COLO829 (cell line): ENCODE measurements around the gene ART5.

Experiments used
- DNase-seq: peaks from one replicate; pipeline ENCODE4 v3.0.0; 2012; ENCODE audit warnings: low spot score

The ART5 gene, protein sequence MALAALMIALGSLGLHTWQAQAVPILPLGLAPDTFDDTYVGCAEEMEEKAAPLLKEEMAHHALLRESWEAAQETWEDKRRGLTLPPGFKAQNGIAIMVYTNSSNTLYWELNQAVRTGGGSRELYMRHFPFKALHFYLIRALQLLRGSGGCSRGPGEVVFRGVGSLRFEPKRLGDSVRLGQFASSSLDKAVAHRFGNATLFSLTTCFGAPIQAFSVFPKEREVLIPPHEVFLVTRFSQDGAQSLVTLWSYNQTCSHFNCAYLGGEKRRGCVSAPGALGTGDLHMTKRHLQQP

DNA sequence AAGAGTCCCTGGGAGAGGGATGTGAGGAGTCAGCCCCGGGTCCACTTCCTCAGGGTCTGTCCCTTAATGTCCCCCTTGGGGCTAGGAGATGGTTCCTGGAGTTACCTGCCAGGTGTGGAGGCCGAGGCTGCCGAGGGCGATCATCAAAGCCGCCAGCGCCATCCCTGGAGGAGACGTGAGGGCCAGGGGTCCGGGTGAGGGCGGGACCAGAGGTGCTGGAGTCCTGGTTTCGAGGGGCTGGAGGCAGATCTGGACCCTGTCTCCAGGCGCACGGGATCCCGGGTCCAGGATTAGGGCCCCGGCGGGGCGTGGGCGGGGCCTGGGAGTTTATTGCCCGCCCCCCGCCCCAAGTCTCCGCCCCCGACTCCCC lies at the start of gene ART5:
ART5 (minus strand) TSS at position 292 of the 370 bp plus-strand sequence; CDS start at position 162, 130 bp downstream.
- DNase-seq = no peak

DNA sequence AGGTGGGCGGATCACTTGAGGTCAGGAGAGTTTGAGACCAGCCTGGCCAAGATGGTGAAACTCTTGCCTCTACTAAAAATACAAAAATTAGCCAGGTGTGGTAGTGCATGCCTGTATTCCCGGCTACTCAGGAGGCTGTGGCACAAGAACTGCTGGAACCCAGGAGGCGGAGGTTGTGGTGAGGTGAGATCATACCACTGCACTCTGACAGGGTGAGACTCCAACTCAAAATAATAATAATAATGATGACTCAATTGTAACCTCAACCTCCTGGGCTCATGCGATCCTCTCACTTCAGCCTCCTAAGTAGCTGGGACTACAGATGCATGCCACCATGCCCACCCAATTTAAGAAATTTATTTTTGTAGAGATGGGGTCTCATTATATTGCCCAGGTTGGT lies 45.0 kb upstream of the ART5 start:
- DNase-seq = no peak

DNA sequence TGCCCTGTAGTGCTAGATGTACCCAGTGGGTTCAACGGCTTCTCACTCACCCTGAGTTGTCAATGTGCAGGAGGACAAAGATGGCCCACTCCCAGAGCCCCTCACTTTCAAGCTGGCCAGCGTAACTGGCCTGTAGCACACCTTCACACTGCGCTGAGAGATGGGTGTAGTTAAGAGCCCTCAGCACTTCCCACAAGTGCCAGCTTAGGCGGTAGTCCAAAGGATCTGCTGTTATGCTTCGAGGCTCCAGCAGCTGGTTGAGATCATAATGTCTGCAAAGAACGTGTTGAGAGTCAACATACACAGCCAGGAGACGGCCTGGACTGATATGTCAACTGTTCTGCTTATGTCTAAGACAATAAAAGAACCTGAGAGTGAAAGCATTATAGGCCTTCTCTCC lies 44.1 kb upstream of the ART5 start:
- no peak for DNase-seq

DNA sequence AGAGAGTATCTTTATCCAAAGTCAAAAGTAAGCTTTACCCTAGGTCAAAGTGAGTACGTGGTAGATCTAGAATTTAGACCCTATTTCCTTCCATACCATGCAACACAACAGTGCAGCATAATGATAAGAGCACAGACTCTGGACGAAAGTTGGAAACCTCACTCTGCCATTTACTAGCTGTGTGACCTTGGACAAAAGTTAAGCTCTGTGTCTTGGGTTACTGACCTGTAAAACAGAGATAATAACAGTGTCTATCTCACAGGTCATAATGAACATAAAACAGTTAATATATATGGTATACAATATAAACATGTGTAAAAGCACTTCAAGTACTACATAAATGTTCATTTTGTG lies 43.0 kb upstream of the ART5 start:
- DNase-seq = no peak

DNA sequence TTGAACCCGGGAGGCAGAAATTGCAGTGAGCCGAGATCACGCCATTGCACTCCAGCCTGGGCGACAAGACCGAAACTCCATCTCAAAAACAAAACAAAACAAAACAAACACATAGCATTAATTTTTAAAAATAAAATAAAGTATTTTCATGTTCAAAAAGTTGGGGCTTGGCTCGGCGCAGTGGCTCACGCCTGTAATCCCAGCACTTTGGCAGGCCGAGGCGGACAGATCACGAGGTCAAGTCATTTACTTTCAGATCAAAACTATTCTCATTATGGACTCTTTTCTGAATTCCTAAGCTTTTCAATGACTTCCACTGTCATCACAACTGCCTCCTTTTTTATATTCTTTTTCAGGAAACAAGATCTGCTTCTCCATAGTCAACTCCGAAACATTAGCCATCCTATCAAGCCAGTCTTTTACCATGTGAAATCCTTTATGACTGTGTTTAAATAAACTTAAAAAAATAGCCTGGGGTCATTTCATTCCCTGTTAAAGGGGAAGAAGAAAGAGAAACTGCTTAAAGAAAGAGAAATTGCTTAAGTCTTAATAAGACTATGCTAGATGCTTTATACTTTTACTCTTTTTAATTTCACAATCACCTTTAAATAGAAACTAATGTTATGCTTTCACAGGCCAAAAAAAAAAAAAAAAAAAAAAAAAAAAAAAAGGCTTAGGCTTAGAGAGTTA lies 42.5 kb upstream of the ART5 start:
- DNase-seq = peak; percentile 93

DNA sequence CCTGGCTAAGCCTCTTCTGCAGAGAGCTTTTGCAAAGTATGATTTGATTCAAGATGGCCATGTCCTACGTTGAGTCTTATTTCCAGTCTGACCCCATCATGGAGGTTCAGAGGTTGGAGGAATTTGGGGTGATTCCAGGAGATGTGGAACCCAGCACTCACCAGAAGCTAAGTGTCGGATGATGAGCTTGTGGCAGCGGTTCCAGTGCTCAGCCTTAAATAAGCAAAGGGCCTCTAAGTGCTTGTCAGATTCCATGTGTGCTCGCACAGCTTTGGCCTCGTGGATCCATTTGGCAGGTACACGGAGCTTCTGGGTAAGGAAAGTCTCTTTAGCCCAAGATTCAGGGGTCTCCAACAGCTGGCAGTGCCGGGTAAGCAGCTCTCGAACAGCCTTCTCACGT lies 41.2 kb upstream of the ART5 start:
- no peak for DNase-seq

DNA sequence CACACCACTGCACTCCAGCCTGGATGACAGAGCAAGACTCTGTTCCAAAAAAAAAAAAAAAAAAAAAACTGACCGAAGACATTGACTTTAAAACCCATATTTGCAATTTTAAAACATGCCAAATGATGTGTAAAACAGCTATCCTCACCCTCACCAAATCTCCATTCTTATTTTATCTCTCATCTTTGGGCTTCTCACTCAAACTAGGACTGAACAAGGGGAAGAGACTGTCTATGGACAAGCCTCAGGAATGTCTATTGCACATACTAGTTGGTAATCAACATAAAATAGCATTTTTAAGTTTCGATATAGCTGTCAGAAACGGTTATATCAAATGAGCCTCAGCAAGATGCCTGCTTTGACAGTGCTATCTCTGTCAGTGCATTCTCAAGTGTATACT lies 37.3 kb upstream of the ART5 start:
- no peak for DNase-seq

DNA sequence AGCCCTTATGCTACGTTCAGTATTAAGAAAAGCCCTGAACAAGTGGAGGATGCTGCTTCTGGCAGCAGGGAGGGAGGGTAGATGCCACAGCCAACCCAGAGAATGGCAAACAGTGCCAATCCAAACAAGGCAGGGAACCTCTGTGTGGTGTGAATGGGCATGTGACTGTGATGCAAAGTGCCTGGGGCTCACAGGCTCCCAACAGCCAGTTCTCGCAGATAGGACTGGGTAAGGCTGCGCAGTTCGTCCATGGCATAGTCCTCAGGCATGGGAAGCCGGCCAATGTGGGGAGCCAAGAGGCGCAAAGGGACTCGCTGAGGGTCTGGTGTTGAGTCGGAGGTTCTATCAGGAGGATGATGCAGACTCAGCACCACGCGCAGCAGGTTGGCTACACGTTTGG lies 34.2 kb upstream of the ART5 start:
- DNase-seq = no peak

DNA sequence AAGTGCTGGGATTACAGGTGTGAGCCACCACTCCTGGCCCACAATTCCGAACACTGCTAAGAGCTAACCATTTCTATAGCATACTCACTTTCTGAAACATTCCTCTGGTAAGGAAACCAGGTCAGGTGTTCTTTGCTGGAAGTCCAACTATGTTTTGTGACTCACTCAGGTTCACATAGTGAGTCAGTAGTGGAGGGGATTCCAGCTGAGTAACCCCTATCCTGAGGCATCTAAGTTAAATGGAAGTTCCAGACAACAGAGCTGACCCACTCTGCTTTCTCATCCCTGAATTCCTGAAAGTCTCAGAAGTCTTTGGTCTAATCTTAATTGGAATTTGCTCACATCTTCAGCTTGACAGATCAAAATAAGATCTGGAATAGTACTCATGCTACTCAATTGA lies 32.4 kb upstream of the ART5 start:
- no peak for DNase-seq

DNA sequence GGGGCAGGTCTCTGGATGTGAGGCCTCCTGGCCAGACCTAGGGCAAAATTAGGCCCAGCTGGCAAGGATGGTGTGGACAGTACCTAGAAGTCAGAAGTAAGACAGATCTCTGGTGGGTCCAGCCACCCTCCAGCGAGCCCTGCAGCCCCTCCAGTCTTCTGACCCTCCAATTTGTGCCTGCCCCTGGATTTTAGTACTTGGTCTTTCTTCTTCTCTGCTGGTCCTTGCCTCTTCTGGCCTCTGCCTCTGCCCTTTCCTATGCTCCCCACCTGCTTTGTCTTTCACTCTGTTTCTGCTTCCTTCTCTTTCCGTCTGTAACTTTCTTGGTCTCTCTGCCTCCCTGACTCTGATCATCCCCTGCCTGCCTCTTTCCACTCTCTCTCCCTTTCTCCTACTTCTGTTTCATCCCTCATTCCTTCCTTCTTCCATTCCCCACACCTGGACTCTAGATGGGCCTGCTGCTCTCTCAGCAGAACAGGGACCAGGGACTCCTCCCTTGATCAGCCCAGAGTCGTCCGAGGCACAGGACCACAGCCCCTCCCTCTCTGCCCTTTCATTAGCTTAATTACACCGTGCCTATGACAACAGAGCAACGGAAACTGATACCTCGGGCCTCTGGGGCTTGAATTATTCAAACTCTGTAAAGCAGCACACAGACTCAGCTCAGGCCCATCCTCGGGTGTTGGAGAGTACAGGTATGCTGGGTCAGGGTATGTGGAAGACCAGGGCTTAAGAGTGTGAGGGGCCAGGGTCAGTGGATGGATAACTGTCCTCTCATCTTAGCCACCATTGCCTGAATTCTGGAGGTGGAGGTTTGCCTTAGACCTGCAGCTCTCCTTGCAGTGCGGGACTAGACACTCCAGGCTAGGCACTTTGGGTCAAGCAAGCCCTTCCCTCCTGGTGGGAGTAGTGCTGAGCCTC lies 29.8 kb upstream of the ART5 start, which contains the start of gene CHRNA10:
CHRNA10 (minus strand) TSS at position 51 of the 921 bp plus-strand sequence. CDS start 72 bp downstream, outside the sequence.
- DNase-seq = no peak

DNA sequence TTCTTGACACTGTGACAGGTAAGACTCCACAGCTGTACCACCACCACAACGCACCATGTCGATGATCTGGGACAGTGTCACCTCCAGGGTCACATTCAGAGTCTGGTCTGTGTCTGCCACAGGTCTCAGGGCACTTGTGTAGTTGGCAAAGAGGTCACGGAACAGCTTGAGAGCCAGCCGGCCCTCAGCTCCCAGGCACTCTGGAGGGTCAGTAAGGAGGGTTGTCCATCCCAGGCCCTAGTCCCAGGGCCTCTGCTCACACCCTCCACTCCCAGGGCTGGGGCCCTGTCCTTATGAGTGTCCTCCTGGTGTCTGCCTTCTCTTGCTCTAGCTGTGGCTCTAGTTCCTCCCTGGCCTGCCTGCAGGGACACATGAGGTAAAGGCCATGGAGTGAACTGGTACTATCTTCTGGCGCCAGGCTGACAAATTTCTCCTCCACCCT lies 28.0 kb upstream of the ART5 start:
- DNase-seq = no peak

DNA sequence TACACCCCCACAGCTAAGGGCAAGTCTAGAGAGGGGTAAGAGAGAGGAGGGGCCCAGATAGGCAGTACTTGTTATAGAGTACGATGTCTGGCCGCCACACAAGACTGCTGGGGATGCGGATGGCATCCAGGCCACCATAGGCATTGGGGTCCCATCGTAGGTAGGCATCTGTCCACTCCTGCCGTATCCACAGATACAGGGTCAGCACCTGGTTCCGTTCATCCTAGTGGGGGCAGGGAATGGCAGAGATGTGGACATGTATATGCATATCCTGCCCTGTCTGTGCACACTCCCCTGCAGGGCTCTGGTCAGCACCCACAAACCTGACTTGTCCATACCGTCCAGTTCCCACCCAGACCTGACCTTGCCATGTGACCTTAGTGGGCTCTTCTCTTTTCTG lies 27.3 kb upstream of the ART5 start:
- no peak for DNase-seq

DNA sequence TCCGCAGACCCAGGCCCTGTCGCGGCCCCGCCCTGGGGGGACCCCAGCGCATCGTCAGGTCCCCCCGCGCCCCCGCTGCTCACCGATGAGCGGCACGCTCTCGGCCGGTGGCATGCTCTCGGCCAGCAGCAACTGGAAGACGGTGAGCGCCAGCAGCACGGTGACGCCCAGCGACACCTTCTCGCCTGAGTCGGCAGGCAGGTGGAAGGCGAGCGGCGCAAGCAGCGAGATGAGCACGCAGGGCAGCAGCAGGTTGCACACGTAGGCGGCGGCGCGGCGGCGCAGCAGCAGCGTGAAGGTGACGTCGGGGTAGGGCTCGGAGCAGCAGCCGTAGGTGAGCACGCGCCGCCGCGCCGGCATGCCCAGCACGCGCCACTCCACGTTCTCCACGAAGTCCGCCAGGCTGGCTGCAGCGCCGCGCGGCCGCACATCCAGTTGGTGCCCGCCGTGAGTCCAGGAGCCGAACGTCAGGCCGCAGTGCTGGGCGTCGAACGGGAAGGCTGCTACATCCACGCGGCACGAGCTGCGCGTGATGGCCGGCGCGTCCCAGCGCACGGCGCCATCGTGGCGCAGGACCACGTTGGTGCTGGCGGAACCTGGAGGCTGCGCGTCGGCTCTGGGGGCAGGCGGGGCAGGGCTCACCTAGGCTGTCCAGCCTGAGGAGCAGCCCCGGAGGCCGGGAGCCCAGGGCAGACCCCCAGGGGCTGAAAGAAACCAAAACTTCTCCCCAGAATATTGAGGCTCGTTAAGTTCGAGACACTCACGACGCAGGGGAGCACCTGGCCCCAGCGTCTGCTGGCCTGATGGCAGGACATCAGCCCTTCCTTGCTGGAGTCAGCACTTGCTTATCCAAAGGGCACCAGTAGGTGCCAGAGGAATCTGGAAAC lies 25.6 kb upstream of the ART5 start:
- DNase-seq = no peak

DNA sequence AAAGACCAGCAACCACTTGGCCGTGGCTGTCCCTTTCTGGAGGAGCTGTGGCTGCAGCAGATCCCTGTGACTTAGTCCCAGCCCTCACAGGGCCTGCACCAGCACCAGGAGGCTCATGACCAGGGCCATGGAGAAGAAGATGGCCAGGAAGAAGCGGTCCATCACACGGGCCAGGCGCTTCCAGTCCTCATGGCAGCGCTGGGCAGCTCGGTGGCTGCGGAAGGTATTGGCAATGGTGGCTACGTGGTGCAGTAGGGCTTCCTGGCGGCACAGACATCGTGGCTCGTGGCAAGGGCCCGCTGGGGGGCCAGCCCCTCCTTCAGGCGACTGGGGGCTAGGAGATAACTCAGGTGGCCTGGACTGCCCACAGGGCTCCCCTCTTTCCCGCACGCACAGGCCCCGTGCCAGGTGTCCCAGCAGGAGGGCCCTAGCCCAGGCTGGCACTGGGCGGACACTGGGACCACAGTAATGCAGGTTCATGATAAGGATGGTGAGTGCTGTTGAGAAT lies 24.3 kb upstream of the ART5 start:
- no peak for DNase-seq

DNA sequence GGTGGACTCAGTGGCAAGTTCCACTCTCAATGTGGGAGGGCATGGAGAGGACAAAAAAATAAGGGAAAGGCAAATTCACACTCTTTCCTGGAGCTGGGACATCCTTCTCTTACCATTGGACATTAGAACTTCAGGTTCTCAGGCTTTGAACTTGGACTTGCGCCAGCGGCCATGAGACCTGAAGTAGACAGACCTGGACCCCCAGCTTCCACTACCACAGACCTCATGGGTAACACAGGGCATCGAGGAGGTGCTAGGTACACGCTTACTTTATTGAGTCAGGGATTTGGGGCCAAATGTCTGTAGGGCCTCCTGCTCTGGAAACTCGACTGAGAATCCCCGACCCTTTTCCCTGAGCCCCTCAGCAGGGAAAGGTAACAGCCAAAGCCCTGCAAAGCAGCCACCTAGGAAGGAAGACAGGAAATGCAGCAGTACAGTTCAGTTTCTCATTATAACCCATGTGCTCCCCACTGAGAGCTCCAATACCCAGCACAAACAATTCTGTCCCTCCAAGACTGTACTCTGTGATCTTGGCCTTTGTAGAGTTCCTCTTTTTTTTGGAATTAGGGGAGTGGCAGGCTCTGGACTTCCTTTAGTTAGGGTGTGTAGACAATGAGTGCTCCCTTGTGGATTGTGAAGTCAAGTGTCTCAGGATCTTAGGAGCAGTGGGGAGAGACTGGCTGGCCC lies 23.7 kb upstream of the ART5 start:
- no peak for DNase-seq

DNA sequence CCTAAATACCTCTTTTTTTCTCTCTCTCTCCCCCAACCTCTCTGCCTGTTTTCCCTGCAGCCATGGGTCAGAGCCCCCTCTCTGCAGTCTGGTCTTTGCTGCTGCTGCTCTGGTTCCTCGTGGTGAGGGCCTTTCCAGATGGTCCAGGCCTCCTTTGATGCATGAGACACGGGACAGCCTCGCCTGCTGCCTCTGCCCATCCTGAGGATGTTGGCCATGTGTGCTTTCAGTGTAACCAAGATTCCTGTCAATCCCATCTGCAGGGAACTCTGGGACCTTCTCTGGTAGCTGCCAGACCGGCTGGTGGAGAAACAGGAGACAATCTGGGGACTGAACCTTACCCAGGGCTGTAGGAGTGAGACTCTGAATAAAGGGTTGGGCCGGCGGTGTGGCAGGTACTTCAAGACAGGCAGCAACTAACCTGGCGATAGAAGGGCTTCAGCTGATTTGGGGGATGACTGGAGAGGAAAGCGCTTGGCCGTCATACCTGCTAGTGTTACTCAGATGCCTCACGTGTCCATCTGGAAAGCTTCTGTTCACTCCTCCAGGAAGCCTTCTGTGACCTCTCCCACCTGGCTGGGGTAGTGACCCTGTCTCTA lies 22.3 kb upstream of the ART5 start:
- no peak for DNase-seq

DNA sequence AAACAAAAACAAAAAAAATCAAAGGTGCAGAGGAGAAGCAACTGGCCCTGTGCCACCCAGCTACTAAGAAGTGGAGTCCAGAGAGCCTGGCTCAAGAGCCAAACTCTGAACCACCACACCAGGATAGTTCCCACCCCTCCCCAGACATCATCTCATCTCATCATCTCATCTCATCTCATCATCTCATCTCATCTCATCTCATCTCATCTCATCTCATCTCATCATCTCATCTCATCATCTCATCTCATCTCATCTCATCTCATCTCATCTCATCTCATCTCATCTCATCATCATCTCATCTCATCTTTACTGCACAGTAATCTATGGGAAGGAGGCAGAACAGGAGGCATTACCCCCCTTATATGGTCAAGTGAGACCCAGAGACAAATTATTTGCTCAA lies 21.1 kb upstream of the ART5 start:
- DNase-seq = no peak

DNA sequence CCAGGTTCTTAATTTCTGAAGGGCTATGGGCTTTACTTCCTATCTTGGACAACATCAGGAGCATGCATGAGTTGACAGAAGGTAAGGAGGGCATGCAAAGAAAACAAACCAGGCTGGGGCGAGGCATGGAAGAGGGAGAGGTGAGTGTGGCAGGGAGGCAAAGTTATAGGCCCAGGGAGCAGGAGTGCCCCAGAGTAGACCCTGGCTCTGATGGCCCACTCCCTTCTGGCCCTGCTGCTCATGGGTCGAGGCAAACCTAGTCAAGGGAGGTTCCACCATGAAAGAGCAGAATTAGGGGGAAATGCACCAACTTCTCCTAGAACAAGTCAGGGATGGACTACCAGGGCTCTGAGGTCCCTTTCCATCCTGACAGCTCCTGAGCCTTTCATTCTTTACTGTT lies 19.2 kb upstream of the ART5 start:
- DNase-seq = no peak

DNA sequence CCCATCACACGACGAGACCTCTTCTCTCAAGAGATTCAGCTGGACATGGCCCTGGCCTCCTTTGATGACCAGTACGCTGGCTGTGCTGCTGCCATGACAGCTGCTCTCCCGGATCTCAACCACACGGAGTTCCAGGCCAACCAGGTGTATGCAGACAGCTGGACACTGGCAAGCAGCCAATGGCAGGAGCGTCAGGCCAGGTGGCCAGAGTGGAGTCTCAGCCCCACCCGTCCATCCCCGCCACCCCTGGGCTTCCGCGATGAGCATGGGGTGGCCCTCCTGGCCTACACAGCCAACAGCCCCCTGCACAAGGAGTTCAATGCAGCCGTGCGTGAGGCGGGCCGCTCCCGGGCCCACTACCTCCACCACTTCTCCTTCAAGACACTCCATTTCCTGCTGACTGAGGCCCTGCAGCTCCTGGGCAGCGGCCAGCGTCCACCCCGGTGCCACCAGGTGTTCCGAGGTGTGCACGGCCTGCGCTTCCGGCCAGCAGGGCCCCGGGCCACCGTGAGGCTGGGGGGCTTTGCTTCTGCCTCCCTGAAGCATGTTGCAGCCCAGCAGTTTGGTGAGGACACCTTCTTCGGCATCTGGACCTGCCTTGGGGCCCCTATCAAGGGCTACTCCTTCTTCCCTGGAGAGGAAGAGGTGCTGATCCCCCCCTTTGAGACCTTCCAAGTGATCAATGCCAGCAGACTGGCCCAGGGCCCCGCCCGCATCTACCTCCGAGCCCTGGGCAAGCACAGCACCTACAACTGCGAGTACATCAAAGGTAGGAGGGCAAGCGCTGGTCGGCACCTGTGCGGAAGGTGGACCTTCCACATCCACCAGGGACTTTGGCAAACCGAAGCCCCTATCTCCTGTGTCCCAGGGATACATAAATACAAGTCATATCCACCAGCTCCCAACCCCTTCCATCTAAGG lies 18.1 kb upstream of the ART5 start:
- no peak for DNase-seq
